HG02571 (cell line): ENCODE measurements around the gene DPYSL4.

Experiments used
- ATAC-seq: cut with Tn5 transposase; IDR thresholded peaks from one replicate; pipeline ENCODE4 v1.9.1; 2021; ENCODE audit warnings: mild to moderate bottlenecking, moderate library complexity; ENCODE audit not compliant: unreplicated experiment

Gene DPYSL4

DNA sequence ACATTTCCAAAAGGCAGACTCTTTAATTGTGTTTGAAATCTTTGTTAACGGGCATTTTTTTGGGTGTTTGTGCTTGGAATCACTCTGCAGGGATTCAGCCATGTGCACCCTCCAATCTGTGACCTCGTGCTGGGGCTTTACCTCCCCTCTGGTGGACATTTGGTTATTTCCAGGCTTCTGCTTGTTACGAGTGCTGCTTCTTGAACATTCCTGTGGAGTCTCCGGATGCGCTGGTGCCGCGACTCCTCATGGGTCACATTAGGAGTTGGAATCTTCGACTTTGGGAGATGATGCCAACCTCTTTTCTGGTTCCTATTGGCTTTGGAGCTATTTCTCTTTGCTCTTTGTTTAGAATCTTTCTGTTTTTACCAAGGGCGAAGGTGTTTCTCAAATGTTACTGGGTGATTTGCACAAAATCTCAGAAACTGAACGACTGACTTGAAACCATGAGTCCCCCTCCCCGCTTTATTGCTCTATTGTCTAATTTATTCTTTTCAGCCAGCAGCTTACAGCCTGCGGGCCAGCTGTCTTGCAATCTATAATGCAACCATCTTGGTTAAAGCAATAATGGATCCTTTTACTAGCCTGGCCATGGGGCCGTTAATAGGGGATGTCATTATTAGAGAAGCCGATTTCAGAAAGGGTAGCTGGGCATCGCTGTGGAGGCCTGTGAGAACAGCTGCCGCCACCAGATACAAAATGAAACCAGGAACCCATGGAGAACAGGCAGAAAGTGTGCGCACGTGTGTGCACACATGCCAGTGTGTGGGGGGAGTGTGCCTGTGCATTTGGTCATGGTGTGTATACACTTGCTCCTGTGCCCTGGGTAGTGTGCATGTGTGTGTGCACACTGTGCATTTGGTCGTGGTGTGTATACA, 9.9 kb upstream of the DPYSL4 start:
- ATAC-seq: no peak

DNA sequence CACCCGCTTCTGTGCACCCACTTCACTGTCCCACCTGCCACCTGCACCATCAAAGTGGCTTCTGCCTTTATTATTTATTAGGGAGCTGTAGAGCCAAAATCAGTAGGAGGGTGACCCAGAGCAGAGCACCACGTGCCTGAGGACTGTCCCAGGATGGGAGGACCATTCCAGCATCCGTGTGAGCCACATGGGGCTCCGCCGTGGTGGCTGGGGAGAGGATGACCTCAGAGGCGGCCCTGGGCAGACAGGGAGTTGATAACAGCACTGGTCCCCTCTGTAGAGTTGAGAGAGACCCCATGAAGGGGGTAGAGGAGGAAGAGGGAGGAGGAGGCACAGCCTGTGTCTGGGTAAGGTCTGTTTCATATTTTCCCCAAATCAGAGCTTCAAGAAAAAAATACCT, 8.7 kb upstream of the DPYSL4 start:
- ATAC-seq: no peak

DNA sequence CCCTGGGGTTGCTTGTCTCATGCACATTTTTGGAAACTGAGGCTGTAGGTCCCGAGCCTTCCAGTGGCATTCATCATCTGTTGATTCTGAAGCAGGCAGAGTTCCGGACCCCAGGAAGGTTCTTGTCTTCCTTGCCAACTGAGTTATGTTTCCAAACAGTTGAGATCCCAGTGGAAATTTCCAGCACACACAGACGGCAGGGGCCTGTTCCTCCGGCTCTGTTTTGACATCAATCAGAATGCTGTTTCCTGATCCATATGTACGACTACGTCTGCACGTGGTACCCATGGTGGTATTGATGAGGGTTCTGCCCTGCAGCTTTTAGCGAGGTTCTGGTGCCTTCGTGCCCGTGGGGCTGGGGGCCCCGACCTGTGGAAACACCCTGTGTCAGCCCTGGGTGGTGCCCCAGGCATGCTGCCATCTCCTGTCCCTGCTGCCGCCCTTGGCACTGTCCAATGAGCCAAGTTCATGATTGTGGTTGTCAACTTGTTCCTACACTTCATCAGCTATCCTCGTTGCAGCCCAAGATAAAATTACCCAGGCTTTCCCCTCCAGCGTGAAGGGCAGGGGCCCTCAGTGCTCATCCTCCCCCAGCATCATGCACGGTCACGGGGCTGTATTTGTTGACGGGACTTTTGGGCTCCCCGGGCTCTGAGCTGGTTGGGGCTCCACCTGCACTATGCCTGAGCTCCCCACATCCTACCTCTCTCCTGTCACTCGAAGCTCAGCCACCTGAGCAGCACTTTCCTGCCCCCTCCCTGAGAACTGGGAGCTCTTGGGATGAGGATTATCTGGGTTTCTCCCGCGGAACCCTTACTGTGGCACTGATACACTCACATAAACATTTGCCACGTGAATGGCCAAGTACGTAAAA, 7.8 kb upstream of the DPYSL4 start:
- ATAC-seq: no peak

DNA sequence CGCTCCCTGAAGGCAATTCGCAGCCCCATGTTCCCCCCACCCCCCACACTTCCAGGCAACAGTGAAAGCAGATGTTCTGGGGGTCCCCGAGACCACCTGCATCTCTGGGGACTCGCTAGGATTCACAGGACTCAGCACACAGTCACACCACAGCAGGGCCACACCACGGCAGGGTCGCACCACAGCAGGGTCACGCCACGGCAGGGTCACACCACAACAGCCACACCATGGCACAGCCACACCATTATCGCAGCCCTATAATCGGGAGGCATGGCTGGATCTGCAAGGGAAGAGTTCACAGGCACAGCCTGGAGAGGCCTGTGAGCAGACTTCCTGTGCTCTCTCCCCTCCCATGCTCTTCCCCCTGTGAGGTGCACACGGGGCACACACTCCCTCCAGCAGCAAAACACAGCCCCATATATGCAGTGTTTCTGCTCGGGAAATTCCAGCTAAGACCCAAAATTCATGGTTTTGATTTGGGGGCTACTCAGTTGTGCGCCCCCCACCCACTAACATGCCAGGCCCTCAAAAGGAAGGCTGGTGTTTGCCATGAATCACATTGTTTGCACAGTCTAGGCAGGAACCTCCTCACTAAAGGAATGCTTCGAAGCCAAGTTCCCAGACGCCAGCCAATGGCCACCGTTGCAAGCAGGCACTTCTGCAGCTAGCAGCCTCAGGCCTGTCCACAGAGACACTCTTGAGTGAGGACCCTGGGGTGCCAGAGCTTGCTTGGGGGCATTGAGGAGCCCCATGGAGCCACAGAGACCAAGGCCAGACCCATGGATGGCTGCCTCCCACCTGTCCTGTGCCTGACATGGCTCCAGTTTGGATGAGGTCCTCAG, 7.0 kb upstream of the DPYSL4 start:
- ATAC-seq: no peak

DNA sequence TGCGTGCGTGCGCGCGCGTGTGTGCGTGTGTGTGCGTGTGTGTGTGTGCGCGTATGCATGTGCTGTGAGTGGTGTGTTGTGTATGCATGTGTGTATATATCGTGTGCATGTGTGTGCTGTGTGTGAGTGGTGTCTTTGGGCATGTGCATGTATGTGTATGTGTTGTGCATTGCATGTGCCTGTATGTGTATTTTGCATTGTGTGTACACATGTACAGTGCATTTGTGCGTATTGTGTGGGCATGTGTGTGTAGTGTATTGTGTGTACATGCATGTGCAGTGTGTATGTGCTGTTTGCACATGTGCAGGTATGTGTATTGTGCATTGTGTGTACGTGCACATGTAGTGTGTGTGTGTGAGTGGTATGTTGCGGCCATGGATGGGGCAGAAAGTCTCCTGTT, 6.0 kb upstream of the DPYSL4 start:
- no peak for ATAC-seq

DNA sequence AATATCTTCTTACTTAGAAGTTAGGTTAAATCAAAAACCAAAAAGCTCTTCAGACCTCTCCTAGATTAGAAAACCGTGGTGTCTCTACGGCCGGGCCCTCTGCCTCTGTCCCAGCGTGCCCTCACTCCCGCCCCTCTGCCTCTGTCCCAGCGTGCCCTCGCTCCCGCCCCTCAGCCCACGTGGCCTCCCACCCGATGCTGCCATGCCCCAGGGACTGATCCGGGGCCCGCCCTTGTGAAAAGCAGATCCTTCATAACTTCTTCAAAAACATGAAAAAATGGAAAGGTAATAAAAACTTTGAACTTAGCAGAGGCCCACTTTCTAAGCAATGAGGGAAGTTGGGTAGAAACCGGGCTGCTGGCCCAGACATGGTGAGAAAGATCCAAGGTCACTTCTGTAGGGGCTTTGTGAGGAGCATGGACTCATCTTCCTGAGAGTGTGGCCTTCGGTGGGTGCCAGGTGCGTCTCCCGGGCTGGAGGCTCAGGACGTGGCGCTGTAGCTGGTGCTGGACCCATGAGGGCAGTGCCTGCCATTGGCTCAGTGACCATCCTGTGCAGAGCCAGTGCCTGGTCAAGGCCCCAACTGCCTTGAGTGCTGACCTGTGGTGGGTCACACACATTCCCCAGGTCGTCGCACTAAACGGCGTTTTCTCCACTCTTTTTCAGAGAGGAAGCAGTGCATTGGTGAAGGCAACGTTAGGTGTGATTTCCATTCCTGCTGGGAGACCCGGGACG, 4.9 kb upstream of the DPYSL4 start:
- ATAC-seq: no peak

DNA sequence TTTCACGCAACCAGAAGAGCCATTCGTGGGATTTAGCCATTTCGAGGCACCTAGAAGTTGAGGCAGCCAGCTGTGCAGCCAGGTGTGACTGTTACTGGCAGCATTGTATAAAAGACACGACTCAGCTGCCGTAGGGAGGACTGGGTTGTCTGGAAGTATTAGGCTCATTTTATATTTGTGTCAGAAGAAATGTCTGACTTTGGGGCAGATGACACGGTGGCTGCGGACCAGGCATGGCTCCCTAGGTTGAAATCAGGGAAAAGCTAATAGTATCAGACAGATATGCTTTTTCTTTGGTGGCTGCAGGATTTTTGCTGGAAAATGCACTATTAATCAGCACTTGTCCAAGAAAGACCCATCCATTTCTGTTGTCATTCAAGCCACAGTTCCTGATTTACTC, 4.2 kb upstream of the DPYSL4 start:
- no peak for ATAC-seq

DNA sequence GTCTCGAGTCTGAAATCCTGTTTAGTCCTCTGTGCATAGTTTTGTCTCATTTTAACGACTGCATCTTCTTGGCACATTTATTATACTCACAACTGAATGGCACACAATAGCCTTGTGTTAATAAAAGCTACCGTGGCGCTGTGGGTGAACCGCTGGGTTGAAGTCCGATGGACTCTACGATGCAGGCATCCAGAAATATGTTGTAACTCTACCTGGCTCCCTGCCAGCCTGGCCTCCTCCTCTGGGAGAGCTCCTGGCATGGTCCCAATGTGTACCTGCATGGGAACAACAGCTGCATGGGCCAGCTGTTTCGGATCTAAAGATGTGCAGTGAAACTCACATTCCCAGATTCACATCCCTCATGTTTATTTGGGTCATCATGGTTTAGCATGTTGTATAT, 3.7 kb upstream of the DPYSL4 start:
- ATAC-seq: no peak

DNA sequence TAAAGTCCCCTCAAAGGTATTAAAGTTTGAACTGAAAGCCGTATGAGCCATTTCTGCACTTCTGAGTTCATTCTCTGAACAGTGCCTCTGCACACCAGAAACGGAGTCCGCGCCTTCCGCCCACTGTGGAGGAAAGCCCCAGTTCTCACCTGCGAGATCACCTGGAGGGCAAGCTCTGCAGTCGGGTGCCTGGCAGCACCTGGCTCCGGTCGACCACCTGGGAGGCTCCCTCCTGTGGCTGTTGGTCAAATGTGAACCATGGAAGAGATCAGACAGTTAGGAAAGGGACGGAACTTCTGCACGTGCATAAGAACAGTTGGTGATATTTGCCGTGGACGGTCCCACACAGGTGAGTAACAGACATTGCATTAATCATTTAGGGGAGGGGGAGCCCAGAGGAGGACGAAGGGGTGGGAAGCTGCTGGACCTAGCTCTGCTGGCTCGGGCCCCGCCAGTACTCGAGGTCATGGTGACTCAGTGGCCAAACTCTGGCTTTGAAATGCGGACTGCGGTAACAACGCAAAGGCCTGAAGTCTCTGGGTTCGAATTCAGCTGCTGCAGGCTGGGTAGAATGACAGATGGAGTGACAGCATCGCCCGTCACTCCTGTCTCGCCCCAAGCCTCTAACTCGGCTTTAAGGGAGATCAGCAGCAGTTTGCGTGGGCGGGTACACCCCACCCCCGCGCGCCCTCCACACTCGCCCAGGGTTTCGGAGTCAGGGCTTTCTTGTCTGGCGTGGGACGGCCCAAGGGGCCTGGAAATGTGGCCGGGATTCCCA, 1.7 kb upstream of the DPYSL4 start:
- ATAC-seq: no peak

DNA sequence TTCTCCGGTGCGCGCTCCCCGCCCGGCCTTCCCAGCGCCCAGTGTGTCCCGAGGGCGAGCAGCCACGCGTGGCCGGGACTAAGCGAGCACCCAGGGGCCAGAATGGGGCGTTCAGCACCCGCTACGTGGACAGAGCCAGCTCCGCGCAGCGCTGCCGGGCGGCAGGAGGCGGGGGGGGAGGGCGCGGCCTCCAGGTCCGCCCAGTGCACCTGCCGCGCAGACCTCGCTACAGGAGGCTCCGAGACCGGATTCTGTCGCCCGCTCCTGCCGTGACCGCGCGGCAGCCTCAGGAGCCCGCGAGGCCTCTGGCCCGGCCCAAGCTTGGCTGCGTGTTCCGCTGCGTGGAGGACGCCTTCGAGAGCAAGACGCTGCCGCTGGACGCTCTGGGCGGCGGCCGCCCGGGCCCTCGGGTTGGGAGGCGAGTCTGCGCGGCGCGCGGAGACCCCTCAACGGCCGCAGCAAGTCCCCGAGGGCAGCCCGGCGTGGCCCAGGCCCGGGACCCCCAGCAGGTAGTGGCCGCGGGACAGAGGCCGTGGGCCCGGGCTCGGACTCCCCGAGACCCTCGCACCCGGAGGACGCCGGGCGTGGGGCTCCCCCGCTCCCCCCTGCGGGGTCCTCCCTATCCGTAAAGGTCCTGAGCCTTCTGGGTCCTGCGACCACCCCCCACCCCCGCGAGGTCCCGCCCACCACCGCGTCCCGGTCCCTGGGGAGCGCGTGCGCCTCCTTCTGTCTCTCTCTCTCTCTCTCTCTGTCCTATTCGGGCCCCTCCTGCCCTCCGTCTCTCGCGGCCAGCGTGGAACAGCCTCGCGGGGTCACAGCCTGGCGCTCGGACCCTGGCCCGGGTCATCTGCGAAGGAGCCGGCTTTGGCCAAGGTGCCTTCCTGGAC, 904 bp upstream of the DPYSL4 start:
- no peak for ATAC-seq

DNA sequence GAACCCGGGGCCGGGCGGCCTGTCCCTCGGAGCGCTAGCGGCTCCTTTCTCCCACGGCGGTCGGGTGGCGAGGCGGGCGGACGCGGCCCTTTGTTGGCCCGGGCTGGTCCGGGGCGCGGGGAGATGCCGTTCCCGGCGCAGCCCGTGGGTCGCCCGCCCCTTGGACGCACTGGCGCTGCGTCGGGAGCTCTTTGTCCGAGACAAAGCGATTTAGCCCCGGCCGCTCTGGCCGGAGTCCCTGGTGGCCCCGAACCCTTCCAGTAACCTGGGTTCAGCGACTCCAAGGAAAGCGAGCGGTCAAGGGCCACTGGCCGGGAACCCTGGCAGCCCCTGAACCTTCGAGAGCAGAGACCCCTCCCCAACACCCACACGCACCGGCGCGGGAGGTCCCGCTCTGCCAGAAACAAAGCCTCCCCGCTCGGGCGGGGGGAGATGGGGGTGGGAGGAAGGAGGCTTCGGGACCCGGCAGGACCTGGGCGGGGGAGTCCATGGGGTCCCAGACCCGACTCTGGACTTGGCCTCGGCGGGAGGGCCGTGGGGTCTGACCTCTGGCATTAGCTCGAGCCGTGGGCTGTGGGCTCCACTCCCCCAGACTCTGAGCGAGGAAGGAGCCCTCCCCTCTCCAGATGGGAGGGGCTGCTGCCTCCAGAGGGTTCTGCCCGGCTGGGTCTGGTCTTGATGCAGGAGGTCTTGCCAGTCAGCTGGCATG, 836 bp downstream of the DPYSL4 start:
- no peak for ATAC-seq

DNA sequence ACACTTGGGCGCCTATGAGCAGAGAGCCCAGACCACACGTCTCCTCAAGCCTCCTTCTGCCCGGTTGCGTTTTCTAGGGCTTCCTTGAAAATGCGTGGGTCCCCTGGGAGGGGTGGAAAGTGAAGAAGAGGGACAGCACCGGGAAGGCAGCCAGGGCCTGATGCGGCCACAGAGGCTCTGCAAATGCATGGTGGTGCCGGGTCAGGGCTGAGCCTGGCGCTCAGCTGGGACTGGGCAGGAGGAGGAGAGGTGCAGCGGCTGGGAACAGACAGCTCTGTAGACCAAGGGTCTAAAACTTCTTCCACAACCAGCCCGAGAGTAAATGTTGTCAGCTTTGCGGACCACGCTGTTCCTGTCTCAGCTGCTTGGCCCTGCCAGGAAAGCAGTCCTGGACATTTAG, 1.6 kb downstream of the DPYSL4 start:
- no peak for ATAC-seq

DNA sequence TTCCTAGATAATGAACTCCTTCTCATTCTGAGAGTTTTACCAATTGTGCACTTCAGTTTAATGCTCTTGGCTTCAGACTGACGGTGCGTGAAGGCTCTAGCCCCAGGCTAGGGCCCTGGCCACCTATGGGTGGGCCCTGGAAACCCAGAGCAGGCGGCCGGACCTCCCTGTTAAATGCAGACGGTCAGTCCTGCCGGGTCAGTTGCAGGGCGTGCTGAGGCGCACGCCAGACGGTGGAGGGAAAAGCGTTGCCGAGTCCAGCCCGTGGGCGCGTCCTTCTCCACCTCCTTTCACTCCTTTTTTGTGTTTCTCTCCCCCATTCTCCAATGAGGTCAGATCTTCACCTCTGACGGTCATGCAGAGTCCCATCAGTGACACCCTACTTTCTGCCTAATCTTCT, 2.3 kb downstream of the DPYSL4 start:
- ATAC-seq: no peak

DNA sequence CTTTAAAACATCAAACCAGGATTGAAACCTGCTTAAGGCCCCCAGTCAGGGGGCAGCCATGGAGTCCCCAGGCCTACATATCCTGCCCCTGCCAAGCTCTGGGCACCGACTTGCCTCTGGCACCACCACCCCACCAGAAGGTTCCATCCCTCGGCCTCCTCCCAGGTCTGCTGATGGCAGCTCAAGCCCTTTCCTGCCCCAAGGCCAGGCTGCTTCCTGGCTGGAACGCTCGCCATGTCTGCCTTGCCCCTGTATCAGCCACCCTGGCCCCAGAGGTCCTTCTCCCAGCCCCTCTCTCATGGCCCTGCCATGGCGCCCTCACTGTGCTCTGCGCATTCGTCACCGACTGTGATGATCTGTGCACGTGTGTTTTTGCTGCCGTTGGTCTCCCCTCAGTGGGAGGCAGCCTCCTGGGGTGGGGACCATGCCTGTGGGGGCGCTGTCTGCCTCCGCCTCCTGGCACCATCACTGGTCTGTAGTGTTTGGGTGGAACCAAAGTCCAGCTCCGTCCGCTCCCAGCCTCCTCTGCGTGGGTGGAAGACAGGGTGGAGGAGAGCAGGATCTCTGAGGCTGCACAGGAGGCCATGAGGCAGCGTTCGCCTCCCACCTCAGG, 3.2 kb downstream of the DPYSL4 start:
- no peak for ATAC-seq

DNA sequence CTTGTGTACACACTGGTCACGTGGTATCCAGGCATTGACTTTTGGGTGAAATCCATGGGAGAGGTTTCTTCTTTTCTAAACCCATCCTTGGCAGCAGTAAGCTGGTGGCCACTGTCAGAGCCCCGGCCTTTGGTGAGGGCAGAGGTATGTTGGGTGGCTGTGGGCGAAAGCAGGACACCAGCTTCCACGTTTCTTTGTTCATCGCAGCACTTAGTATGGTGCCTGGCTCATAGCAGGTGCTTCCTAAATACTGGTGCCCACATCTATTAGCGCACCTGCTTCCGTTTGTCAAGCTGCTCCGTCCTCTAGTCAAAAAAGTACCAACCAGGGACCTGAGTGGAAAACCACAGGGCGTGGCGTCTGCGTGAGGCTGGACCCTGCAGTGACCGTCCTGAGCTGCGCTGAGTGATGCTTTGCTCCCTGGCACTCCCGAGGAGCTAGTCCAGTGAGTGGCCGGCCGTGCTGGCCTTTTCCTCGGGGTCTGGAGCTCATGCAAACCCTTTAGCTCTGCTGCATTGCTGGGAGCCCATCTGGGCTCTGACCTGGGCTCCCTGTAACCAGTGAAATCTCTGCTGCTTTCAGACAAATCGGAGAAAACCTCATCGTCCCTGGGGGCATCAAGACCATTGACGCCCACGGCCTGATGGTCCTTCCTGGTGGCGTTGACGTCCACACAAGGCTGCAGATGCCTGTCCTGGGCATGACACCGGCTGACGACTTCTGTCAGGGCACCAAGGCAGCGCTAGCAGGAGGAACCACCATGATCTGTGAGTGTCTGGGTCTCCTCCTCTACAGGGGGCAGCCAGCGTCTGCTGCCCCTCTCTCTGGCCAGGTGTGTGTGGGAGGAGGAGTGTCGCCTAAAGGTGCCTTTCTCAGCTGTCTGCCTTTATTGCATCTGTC, 5.6 kb downstream of the DPYSL4 start:
- ATAC-seq: no peak

DNA sequence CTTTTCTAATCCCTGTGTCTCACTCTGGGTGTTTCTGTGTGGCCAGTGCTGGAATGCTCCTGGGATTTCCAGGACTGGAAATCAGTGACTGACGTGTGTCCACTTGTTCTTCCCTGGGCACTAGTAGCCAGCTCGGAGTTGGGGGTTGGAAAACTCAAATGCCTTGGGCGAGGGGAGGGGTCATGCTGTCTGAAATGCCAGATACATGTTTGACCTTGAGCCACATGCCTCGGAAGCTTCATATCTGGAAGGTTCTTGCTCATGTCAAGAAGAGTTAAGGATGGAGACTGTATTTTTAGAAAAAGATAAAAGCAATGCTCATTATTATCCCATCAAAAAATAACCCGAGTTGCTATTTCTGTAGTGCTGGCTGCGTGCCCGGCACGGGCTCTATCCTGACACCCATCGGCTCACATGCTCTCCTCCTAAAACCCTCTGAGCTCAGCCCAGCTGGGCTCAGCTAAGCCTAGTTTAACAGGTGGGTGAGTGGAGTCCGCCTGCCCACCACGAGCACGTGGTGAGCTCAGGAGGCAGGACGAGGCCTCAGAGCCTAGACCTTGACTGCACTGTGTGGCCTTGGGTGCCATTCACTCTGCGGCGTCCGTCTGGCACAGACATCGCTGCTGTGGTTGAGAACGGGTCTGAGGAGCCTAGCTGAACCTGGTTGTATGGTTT, 6.4 kb downstream of the DPYSL4 start:
- no peak for ATAC-seq
